NCI-H82 treated with DMSO at 0.1 percent for 48 hours (cell line): ENCODE measurements around the gene PPP4R2.
"Not testable (repeated sequence)": the region's sequence is repeated elsewhere in the genome, so short reads cannot be mapped to it uniquely, and the experiment has no call there.

Source experiments
- DNase-seq: peaks from one replicate; lab custom pipeline; 2025; ENCODE audit not compliant: unreplicated experiment; lab: John Stamatoyannopoulos, UW

Gene PPP4R2

DNA sequence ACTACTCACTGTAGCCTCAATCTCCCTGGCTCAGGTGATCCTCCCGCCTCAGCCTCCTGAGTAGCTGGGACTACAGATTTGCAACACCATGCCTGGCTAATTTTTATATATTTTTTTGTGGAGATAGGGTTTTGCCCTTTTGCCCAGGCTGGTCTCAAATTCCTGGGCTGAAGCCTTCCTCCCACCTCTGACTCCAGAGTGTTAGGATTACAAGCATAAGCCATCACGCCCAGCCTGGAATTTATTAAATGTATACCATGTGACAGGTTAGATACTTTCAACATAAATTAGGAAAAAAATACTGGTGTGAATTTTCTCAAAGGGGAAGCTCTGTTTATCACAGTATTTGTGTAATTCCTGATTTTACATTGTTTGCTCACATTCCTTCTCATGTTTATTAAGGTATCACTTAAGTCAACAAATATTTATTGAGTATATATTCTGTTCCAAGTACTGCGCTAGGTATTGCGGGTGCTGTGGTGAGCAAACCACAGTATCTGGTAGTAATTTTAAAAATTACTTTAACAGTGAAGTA lies 24.8 kb downstream of the PPP4R2 start:
- no peak for DNase-seq

DNA sequence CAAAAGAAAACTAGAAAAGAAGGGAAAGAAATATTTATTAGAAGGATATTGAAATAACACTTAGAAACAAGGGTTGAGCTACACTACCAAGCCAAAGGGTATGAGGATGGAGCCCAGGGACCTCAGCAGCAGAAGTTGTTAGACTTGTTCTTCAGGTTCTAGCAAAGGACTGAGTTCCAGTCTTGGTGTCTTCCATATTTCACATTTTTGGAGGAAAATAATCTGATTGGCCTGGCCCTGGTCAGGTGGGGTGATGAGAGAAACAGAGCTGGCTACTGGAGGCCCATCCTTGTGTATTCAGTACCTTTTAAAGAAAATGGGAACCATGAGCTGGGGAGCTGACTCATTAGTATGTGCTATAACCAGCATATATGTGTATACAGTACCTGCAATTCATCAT lies 28.2 kb downstream of the PPP4R2 start:
- DNase-seq = no peak

DNA sequence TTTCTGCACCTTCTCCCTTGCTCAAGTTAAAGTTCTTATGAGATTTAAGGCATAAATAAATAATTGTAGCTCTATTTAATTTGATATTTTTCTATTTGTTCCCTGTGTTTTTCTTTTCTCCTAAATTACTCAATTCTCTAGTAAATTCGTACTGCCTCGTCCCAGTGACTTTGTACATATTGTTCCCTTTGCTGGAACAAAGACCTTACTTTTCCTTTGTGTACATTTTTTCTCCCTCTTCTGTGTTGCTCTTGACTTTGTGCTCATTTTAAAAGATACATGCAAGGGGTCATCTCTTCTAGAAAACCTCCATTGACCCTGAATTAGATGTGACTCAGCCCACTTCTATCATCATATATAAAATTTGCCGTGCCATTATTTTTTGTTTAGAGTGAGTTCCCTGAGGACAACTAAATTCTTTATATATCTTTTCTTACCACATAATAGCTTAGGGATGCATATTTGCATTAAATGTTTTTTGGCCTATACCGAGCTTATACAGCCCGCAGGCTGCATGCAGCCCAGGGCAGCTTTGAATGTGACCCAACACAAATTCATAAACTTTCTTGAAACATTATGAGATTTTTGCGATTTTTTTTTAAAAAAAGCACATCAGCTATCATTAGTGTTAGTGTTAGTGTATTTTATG lies 29.6 kb downstream of the PPP4R2 start:
- no peak for DNase-seq

DNA sequence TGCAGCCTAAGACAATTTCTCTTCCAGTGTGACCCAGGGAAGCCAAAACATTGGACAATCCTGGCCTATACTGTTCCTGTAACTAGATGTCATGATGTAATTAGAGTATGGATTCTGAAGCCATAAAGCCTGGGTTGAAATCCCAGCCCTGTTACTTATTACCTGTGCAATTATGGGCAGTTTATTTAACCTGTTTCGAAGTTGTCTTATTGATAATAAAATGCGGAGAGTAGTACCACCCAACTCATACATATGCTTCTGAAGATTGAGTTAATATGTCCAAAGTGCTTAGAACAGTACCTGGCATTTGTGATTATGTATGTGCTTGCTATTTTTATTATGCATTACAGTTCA lies 30.1 kb downstream of the PPP4R2 start:
- no peak for DNase-seq

DNA sequence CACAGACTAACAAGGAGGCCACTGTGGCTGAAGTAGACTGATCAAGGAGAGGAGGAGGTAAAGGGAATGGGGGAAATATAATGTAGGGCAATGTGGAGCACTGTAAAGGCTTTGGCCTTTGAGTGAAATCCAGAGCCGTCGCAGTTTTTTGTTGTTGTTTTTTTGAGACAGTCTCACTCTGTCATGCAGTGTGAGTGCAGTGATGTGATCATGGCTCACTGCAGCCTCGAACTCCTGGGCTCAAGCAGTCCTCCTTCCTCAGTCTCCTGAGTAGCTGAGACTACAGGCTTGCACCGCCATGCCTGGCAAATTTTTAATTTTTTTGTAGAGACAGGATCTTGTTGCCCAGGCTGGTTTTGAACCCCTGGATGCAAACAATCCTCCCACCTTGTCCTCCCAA lies 32.2 kb downstream of the PPP4R2 start:
- no peak for DNase-seq

DNA sequence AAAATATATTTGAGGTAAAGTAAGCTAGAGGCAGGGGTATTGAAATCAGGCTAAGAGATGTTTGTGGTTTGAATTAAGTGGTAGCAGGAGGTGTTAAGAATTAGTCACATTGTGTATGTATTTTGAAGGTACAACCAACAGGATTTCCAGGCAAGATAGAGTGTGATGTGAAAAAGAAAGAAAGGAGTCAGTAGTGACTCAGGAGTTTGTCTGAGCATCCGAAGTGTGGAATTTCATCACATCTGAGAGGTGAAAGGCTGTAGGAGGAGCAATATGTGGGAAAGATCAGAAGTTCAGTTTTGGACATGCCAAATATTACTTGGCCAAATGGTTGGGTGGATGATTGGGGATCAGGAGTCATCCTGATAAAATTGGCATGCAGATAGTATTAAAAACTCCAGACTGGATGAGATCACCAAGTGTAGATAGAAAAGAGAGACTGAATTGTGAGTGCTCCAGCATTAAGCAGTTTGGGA lies 32.7 kb downstream of the PPP4R2 start:
- DNase-seq = no peak

DNA sequence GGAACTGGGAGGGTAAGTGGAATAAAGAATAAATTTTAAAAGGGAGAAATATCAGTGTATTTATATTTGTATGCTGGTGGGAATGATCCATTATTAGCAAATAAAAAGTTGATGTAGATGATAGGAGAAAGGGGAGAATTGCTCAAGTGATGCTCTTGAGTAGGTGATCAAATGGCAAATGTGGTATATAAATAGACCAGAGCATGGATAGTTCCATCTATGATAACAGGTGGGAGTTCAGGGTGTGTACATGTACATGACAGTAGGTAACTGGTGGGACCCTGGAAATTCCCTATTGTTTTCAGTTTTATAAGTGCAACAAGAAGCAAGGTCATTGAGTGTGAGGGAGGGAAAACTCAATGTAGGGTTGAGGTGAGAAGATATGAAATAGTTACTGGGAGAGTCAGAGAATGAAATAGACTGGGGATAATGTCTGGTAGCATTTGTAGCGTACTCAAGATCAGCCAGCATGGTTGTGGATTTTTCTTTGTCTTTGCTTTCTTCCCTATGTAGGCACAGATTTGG lies 33.5 kb downstream of the PPP4R2 start:
- DNase-seq = no peak

DNA sequence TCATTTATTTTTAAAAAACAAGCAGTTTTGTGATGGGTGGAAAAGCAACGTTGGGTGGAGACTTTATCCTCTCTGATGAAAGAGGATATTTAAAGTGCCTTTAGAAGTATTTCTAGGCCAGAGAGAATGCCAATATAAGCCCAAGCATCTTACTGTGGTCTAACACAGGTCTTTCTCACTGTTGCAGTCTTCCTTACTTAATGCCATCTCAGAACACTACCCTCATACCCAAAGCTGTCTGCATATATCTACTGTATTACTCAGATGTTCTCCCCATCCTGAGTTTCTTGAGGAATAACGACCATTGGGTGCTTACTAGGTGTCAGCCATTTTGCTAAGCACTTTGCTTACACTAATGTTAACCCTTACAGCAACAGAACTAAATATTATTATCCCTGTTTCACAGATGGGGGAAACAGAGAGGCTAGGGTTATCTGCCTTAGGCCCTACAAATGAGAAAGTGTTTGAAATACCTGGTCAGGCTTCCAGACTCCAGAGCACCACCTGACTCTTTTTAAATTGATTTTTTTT lies 35.0 kb downstream of the PPP4R2 start:
- DNase-seq = no peak

DNA sequence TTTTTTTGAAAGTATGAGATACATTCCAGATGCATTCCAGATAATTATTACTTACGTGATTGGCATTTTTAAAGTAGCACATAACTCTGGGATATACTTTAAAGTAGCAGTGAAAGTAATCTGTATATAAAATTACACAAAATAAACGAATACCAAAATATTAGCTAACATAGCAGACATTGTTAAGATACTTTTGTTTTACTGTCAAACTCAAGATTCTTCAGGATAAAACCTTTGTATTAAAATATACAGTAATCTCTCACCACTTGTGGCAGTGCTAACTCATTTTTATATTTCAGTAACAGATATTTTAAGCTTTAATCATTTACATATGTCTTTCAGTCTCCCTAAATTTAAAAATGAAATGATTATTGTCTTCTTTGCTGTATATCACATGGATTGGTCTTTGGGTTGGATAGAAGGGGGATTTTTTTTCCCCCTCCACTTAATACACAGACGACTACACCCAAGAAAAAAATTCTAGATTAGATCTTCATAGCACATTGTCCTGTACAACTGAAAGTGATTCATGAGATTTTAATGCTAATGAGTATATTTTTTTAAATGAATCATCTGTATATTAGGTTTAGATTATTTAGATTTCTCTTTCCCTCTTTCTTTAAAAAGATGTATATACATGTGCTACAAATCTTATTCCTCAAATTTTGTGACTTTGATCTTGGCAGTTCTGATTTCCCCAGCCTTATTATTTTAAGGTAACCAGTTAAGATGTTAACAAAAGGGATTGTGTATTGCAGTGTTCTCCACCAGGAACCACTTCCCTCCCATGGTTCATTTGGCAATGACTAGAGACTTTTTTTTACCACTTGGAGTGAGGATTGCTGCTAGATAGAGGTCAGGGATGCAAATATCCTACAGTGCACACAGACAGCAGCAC lies 40.3 kb downstream of the PPP4R2 start:
- no peak for DNase-seq

DNA sequence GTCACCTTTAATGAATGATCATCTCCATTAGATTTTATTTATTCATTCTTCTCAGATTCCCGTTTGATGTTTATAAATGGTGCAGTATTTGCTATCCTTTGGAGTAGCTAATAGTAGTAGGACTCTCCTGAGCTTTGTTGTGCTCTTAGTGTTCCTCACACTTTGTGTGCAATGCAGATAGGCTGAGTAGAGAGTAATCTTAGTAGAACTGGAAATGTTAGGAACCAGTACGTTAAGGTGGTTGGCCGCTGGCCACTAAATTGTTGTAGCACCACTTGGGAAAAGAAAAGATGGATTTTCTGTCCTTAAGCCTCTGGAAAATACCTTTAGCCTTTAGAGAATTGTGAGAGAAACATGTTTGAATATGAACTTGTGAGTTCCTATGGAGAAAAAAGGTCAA lies 44.9 kb downstream of the PPP4R2 start:
- DNase-seq = no peak

DNA sequence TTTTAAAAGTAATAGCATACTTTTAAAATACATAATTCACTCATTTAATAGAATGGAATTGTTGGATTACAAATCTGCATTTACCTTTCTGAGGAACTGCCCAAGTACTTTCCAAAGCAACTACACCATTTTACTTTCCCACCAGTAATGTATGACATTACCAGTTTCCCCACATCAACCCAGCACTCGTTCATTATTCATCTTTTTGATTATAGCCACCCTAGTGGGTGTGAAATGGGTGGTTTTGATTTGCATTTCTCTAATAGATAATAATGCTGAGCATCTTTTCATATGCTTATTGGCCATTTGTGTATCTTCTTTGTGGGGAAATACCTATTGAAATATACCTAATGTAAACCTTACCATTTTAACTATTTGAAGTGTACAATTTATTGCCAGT lies 46.8 kb downstream of the PPP4R2 start:
- DNase-seq = no peak

DNA sequence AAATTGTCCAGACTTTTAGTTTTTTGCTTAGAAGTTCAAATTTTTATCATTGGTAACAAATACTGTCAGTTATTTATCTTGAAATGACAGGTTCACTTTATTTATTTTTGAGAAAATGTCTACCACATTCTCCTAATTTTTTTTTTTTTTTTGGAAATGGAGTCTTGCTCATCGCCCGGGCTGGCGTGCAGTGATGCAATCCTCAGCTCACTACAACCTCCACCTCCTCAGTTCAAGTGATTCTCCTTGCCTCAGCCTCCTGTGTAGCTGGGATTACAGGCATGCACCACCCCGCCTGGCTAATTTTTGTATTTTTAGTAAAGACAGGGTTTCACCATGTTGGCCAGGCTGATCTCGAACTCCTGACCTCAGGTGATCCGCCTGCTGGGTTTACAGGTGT lies 48.8 kb downstream of the PPP4R2 start:
- no peak for DNase-seq

DNA sequence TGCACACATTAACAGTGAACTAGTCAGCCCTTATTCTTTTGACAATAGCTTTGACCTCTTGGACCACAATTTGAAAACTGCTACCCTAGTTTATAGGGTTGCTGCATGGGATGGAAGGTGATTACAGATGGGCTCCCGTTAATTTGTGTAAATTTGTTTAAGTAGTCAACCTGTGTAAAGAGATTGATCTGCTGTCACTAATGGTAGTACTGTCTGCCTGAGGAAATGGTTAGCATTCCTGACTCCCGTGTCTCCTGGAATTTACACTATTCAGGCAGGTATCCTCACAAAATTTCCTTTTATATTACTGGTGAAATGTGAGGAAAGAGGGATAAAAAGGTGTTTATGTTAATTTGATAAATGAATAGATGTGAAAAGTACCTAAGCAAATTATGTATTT lies 49.6 kb downstream of the PPP4R2 start:
- no peak for DNase-seq

DNA sequence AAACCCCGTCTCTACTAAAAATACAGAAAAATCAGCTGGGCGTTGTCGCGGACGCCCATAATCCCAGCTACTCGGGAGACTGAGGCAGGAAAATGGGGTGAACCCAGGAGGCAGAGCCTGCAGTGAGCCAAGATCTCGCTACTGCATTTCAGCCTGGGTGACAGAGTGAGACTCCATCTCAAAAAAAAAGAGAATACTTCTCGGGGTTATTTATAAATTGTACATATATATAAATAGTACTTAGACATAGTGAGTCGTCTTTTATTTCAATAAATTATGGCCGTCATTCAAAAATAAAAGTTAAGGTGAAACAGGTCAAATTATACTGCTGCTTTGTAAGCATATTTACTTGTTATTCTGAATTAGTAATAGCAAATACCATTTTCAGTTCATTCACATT lies 52.7 kb downstream of the PPP4R2 start:
- no peak for DNase-seq

DNA sequence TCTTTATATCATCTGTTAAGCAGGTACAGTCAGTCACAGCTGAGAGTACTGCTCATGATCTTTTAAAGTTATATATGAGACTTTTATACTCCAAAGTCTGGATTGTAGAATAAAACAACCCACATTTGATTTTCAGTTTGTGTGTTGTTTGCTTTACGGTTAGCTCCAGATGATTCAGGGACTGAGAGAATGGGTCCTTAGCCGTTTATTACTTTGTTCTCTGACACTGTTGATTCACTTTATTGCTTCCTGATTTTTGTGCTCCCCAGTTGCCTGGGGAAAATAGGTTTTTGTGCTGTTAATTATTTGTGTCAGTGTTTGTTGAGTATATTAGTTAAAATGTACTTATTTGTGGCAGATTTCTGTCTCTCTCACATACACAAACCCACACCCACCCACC lies 56.2 kb downstream of the PPP4R2 start:
- no peak for DNase-seq

DNA sequence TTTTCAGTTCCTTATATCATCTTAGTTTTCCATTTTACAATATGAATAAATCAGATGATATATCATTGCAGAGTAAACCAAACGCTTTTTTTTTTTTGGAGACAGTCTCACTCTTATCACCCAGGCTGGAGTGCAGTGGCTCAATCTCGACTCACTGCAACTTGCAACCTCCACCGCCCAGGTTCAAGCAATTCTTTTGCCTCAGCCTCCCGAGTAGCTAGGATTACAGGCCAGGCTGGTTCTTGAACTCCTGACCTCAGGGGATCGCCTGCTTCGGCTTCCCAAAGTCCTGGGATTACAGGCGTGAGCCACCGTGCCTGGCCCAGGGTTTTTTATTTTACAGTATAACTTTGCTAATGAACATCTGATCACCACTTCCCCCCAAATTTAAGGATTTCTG lies 59.0 kb downstream of the PPP4R2 start:
- no peak for DNase-seq

DNA sequence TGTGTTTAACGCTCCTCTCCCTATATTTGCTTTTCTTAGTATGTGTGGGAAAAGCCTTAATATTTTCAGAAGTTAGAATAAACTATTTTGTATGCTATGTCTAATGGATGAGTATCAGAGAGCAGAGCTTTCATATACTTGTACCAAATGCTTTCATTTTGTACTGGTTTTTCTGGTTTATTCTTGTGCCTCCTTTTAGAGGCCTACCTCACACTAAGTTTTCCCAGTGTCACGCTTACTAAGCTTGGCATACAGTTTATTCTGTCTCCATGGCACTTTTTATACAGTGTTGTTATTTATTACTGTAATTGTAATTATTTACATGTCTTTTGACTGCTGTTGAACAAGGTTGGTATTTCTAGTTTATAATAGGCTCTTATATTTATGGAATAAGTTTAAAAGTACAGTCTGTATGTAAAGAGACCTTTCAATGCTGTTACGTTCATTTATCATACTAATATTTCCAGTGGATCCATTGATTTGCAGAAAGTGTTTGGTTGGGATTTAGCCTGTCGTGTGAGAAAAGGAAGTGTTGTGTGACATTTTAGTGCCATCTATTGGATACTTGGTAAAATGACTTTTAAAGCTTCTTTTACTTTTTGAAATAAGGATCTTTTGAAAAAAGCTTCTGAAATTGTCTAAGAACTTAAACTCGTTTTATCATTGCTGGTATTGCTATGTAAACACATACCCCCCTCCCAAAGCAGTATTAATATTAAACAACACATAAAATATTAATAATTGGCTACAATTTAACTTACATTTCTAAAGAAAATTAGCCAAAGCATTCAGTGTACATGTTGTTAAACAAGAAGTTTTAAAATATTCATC lies 59.6 kb downstream of the PPP4R2 start:
- DNase-seq = no peak

DNA sequence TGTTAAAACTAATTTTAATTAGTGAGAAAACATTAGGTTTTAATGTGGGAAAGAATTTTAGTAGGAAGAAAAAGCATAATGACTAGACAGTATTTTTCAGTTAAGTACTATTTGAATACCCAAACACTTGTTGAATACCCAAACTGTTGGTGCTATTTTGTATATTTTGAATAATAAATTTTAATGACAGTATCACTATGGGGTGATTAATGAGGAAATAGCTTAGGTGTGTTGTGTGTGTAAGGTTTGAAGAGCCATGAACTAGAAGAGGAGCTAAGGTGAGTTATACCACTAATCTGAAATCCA lies 60.2 kb downstream of the PPP4R2 start:
- no peak for DNase-seq

DNA sequence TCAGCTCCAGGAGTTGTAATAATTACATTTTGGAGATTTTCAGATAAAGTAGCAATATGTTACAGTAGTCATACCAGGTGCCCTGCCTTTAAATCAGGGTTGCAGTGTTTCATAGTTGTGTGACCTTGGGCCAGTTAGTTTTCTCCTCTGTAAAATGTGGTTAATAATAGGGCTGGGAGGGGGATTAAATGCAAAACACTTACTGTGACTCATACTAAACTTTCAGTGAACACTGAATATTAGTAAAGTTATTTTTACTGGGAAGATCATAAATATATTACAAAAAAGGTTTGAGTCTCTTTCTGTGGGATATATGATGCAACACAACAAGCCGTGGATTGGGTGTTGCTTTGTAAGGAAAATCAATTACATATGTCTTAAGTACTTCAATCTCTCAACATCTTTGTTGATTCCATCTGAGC lies 63.7 kb downstream of the PPP4R2 start:
- DNase-seq = no peak

DNA sequence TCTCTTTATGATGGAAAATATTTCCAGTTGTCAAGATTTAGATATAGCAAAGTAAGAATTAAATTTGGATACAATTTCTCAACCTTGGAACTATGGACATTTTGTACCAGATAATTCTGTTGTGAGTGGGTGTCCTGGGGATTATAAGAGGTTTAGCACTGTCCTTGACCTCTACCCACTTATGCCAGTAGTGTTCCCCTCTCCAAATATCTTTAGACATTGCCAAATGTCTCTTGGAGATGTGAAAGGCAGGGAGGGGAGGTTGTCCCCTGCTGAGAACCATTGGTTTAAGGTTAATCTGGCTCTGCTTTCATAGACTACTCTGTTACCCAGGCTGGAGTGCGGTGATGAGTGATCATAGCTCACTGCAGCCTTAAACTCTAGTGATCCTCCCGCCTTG lies 64.8 kb downstream of the PPP4R2 start, which contains the start of gene EBLN2:
TSS of gene EBLN2 (plus strand) at position 244 of the 400 bp plus-strand sequence. CDS start 423 bp downstream, outside the sequence.
- no peak for DNase-seq

DNA sequence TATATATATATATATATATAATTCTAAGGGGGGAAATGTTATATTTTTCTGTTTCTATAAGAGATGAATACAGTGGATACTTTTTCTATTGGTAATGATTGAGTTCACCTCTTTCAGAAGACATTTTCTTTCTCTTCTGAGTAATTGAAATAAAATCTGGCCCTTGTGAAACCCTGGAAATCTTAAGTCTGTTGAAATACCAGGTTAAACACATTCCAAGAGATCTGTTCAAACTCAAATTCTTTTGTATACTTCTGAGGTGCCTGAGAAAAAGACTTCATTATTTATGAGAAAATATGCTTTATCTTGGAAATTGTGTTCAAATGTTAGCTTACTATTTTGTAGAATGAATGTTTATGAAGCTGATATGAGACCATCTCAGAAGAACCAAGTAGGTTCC lies 69.6 kb downstream of the PPP4R2 start:
- DNase-seq = not testable (repeated sequence)
